ENCODE results near the gene SCAMP4.

SCAMP4 gene

DNA sequence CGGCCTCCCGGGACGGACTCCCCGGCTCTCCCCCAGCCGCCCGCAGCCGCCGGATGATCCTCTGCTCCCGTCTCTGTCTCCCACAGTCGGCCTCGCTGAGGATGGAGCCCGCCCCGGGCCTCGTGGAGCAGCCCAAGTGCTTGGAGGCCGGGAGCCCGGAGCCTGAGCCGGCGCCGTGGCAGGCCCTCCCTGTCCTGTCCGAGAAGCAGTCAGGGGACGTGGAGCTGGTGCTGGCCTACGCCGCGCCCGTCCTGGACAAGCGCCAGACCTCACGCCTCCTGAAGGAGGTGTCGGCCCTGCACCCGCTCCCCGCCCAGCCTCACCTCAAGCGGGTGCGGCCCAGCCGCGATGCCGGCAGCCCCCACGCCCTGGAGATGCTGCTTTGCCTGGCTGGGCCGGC lies 6.8 kb downstream of the SCAMP4 start:
- DNase-seq (ENCODE audit: low read depth) = no peak
- in situ Hi-C loops (cut with HindIII; ENCODE audit: low sequenced_read_pairs) = no loop called here

DNA sequence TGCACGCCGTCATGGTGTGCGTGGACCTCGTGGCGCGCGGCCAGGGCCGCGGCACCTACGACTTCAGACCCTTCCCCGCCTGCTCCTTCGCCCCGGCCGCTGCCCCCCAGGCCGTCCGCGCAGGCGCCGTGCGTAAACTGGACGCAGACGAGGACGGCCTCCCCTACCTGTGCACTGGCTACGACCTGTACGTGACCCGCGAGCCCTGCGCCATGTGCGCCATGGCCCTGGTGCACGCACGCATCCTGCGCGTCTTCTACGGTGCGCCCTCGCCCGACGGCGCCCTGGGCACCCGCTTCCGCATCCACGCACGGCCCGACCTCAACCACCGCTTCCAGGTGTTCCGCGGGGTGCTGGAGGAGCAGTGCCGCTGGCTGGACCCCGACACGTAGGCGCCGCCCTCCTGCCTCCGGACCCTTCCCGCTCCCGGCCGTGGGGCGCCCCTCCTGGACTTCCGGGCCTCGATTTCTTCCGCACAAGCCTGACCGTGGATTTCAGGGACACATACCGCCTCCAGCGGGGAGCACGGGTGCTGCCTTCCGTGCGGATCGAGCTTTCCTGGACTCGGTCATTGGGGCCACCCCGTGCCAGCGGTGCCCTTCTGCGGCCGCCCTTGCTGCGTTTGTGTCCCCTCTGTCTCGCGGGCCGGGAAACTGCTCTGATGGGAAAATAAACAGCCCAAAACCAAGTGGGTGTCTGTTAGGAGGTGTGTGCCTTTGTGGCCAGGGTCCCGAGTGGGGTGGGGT lies 7.7 kb downstream of the SCAMP4 start:
- TF ChIP-seq, protein P1, sequence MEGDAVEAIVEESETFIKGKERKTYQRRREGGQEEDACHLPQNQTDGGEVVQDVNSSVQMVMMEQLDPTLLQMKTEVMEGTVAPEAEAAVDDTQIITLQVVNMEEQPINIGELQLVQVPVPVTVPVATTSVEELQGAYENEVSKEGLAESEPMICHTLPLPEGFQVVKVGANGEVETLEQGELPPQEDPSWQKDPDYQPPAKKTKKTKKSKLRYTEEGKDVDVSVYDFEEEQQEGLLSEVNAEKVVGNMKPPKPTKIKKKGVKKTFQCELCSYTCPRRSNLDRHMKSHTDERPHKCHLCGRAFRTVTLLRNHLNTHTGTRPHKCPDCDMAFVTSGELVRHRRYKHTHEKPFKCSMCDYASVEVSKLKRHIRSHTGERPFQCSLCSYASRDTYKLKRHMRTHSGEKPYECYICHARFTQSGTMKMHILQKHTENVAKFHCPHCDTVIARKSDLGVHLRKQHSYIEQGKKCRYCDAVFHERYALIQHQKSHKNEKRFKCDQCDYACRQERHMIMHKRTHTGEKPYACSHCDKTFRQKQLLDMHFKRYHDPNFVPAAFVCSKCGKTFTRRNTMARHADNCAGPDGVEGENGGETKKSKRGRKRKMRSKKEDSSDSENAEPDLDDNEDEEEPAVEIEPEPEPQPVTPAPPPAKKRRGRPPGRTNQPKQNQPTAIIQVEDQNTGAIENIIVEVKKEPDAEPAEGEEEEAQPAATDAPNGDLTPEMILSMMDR (IDR thresholded peaks at IDR 0.05; ENCODE audit: low read depth, low read length, missing control alignments) = no peak
- no peak for DNase-seq (ENCODE audit: low read depth)
- in situ Hi-C loops (cut with HindIII; ENCODE audit: low sequenced_read_pairs) = no loop called here
- no peak overlapping the region for H3K4me3 ChIP-seq (ENCODE audit: low read depth, low read length)

More for the DNA sequence above, 6.8 kb downstream of the SCAMP4 start:
- no peak overlapping the region for H3K4me3 ChIP-seq (ENCODE audit: low read depth, low read length)
- TF ChIP-seq, protein P1 (IDR thresholded peaks at IDR 0.05; ENCODE audit: low read depth, low read length, missing control alignments) = no peak

DNA sequence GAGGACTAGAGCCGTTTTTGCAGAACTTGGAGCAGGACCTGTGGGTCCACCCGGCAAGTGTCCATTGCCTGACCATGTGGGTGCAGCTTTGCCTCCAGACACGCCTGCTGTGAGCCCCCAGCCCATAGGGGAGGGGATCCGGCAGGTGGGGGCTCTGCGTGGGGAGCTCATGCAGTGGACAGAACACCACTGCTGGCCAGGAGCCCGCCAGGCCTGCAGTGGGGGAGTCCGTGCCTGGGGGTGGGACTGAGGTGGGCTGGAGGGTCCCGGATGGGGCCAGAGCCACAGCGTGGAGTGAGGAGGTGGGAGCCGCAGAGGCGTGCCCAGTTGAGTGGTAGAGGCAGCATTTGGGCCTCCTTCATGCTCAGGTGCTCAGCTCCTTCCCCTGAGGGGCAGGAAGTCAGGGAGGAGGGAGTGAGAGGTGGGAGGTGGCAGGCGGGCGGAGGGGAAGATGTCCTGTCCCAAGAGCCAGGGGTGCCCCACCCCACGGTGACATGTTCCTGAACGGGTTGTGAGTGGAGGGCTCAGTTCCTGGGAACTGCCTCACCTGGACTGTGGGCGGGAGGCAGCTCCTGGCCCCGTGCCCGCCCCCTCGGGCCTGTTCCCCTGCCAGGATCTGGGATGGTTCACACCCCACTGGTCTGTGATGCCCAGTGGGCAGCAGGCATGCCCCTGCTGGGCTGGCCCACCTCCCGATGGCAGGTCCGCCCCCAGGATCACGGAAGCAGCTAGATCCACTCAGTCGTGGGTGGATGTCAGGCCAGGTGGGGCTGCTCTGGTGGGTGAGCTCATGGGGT lies 8.8 kb downstream of the SCAMP4 start:
- in situ Hi-C loops (cut with HindIII; ENCODE audit: low sequenced_read_pairs) = no loop called here
- H3K4me3 ChIP-seq (ENCODE audit: low read depth, low read length) = no peak overlapping the region

DNA sequence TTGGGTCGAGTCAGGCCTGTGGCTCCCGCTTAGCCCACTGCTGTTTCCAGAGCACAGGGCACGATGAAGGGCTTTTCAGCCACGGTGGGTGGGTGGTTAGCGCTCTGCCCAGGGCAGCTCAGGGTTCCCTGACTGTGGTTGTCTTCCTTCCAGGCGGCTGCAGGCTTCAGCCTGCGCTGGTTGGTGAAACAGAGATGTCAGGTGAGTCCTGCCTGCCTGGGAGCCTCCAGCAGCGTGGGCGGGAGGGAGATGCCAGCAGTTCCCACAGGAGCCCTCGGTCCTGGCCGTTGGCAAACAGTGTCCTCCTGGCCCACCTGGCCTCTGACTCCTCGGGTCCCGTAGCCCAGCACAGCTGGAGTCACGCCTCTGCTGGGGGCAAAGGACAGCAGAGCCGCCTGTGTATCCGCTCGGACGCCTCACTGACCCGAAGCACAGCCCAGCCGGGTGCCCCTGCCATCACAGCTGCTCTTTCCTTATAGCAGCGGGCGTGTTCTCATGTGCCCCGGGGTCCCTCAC lies 9.7 kb downstream of the SCAMP4 start:
- in situ Hi-C loops (cut with HindIII; ENCODE audit: low sequenced_read_pairs) = no loop called here
- no peak for DNase-seq (ENCODE audit: low read depth)
- H3K4me3 ChIP-seq (ENCODE audit: low read depth, low read length) = no peak overlapping the region
- TF ChIP-seq, protein P1 (IDR thresholded peaks at IDR 0.05; ENCODE audit: low read depth, low read length, missing control alignments) = no peak

More for the DNA sequence above, 8.8 kb downstream of the SCAMP4 start:
- DNase-seq (ENCODE audit: low read depth) = no peak
- TF ChIP-seq, protein P1 (IDR thresholded peaks at IDR 0.05; ENCODE audit: low read depth, low read length, missing control alignments) = no peak

DNA sequence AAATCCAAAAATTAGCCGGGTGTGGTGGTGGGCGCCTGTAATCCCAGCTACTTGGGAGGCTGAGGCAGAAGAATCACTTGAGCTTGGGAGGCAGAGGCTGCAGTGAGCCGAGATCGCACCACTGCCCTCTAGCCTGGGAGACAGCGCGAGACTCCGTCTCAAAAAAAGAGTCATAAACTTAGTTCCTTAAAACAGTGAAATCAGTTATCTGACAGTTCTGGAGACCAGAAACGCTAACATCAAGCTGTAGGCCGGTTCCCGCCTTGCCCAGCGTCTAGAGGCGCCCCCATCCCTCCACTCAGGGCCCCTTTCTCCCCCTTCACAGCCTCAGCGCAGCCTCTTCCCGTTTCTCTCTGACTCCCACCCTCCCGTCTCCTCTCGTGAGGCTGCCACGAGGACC lies 11.9 kb downstream of the SCAMP4 start:
- H3K4me3 ChIP-seq (ENCODE audit: low read depth, low read length) = no peak overlapping the region

DNA sequence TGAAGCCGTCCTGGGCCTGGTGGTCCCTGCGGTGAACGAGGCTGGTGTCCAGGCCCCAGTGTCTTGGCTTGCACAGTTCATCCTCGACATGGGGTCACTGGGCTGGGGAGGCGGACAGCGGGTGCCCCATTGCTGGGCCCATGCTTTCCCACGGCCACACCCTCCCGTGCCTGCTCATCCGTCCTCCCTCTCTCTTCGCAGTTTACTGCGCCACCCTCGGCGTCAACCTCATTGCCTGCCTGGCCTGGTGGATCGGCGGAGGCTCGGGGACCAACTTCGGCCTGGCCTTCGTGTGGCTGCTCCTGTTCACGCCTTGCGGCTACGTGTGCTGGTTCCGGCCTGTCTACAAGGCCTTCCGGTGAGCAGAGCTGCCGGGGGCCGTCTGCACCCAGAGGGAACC lies 12.7 kb downstream of the SCAMP4 start:
- in situ Hi-C loops (cut with HindIII; ENCODE audit: low sequenced_read_pairs) = no loop called here
- TF ChIP-seq, protein P1 (IDR thresholded peaks at IDR 0.05; ENCODE audit: low read depth, low read length, missing control alignments) = no peak
- no peak overlapping the region for H3K4me3 ChIP-seq (ENCODE audit: low read depth, low read length)
- no peak for DNase-seq (ENCODE audit: low read depth)

More for the DNA sequence above, 11.9 kb downstream of the SCAMP4 start:
- in situ Hi-C loops (cut with HindIII; ENCODE audit: low sequenced_read_pairs) = no loop called here
- TF ChIP-seq, protein P1 (IDR thresholded peaks at IDR 0.05; ENCODE audit: low read depth, low read length, missing control alignments) = no peak
- no peak for DNase-seq (ENCODE audit: low read depth)

Data from astrocyte of the cerebellum (primary cell).